HepG2 (cell line): ENCODE results near the gene ZBTB45. TPM values are rescaled to one million over a fixed set of nuclear protein-coding genes. Genes with fewer than 3 reads are reported as not detected.
A peak's percentile ranks its signal among the peaks of the same experiment; 100 is the strongest.

Experiments
- CENPT ChIP-seq: sonication (generic); formaldehyde crosslinking; IDR thresholded peaks from 2 replicates; pipeline ENCODE4 v1.8.0; 2022; ENCODE audit warnings: low read depth, mild to moderate bottlenecking, moderate library complexity, missing genetic modification reagents
- ELF4 ChIP-seq: sonication (generic); formaldehyde crosslinking; IDR thresholded peaks from 2 replicates; pipeline ENCODE4 v1.5.0; 2020; ENCODE audit warnings: missing genetic modification reagents, mild to moderate bottlenecking, moderate library complexity, borderline replicate concordance
- IKZF1 ChIP-seq: fragments of 450-650 bp; IDR thresholded peaks from 2 replicates; pipeline ENCODE4 v1.7.1; 2016
- MTA3 ChIP-seq: sonication (generic); formaldehyde crosslinking; IDR thresholded peaks from 2 replicates; pipeline ENCODE4 v1.4.0; 2020; ENCODE audit warnings: missing genetic modification reagents
- MYC ChIP-seq: sonication (generic); formaldehyde crosslinking; IDR thresholded peaks from 2 replicates; pipeline ENCODE4 v1.9.0; 2021; ENCODE audit warnings: missing genetic modification reagents, borderline replicate concordance
- PLRG1 ChIP-seq: fragments of 450-650 bp; conservative IDR thresholded peaks from 2 replicates; pipeline ENCODE4 v1.6.1; 2016
- TCF7L2 ChIP-seq: IDR thresholded peaks from 2 replicates; pipeline ENCODE4 v1.6.1; 2011; ENCODE audit warnings: mild to moderate bottlenecking, low read depth, low read length, moderate library complexity
- YEATS2 ChIP-seq: sonication (generic); formaldehyde crosslinking; IDR thresholded peaks from 2 replicates; pipeline ENCODE4 v1.4.0; 2020; ENCODE audit warnings: missing genetic modification reagents, borderline replicate concordance
- ZNF225 ChIP-seq: sonication (generic); formaldehyde crosslinking; IDR thresholded peaks from 2 replicates; pipeline ENCODE4 v1.4.0; 2020; ENCODE audit warnings: mild to moderate bottlenecking, missing genetic modification reagents
- ZNF30 ChIP-seq: sonication (generic); formaldehyde crosslinking; IDR thresholded peaks from 2 replicates; pipeline ENCODE4 v1.5.0; 2020; ENCODE audit warnings: mild to moderate bottlenecking, missing genetic modification reagents
- ZNF441 ChIP-seq: sonication (generic); formaldehyde crosslinking; IDR thresholded peaks from 2 replicates; pipeline ENCODE4 v1.7.0; 2021; ENCODE audit warnings: missing genetic modification reagents, borderline replicate concordance
- ZNF556 ChIP-seq: sonication (generic); formaldehyde crosslinking; IDR thresholded peaks from 2 replicates; pipeline ENCODE4 v1.4.0; 2020; ENCODE audit warnings: mild to moderate bottlenecking, missing genetic modification reagents, borderline replicate concordance
- ZNF614 ChIP-seq: IDR thresholded peaks from 2 replicates; pipeline ENCODE4 v1.6.1; 2018; ENCODE audit warnings: missing biosample characterization, missing genetic modification reagents, inconsistent platforms, borderline replicate concordance
- ZNF660 ChIP-seq: sonication (generic); formaldehyde crosslinking; IDR thresholded peaks from 2 replicates; pipeline ENCODE4 v1.5.1; 2020; ENCODE audit warnings: mild to moderate bottlenecking, low read depth, missing genetic modification reagents, borderline replicate concordance
- ZNF776 ChIP-seq: sonication (generic); formaldehyde crosslinking; IDR thresholded peaks from 2 replicates; pipeline ENCODE4 v1.4.0; 2020; ENCODE audit warnings: mild to moderate bottlenecking, missing genetic modification reagents
- ZSCAN9 ChIP-seq: IDR thresholded peaks from 2 replicates; pipeline ENCODE4 v1.6.1; 2016; ENCODE audit warnings: borderline replicate concordance
- polyA plus RNA-seq, 8 experiments: library from polyadenylated mRNA; depleted of rRNA in 3 of 8; stranded (reverse) in 7 of 8; unstranded in 1 of 8; fragments of >200 nt; fragmentation: Illumina TruSeq in 4 of 8; extraction: Trizol in 4 of 8; gene quantifications; 2 replicates each; pipeline versions ENCODE4 v1.2.1 to v1.2.3, GENCODE V29; 2011 to 2016; ENCODE audit warnings: low read depth in 4 of 8, missing spikeins in 1 of 8, mixed read lengths in 1 of 8; ENCODE audit not compliant: insufficient read depth in 1 of 8
- total RNA-seq, 5 experiments: library from RNA; depleted of rRNA; stranded (reverse); fragments of >200 nt; fragmentation: Illumina TruSeq; extraction: Trizol; gene quantifications; 2 replicates each; pipeline ENCODE4 v1.2.3, GENCODE V29; 2016; ENCODE audit warnings: low read depth in 1 of 5
- TF ChIP-seq, protein P1 (sequence below): sonication (generic); formaldehyde crosslinking; IDR thresholded peaks from 2 replicates; pipeline ENCODE4 v1.4.0; 2020; ENCODE audit warnings: missing genetic modification reagents, borderline replicate concordance
- TF ChIP-seq, protein P2 (sequence below): sonication (generic); formaldehyde crosslinking; IDR thresholded peaks from 2 replicates; pipeline ENCODE4 v1.8.1; 2023; ENCODE audit warnings: mild to moderate bottlenecking, moderate library complexity, missing genetic modification reagents
- TF ChIP-seq, protein P3 (sequence below): sonication (generic); formaldehyde crosslinking; IDR thresholded peaks from 2 replicates; pipeline ENCODE4 v1.4.0; 2020; ENCODE audit warnings: missing genetic modification reagents
- TF ChIP-seq, protein P4 (sequence below): IDR thresholded peaks from 2 replicates; pipeline ENCODE4 v1.6.1; 2012; ENCODE audit warnings: inconsistent platforms
- TF ChIP-seq, protein P5 (sequence below): IDR thresholded peaks from 2 replicates; pipeline ENCODE4 v1.6.1; 2016; ENCODE audit warnings: mild to moderate bottlenecking
- TF ChIP-seq, protein P6 (sequence below): sonication (generic); formaldehyde crosslinking; IDR thresholded peaks from 2 replicates; pipeline ENCODE4 v1.4.0; 2020; ENCODE audit warnings: missing genetic modification reagents

Gene ZBTB45
- total and polyA plus RNA-seq, 2 of the 13 experiments (the other 11 are each of a cell fraction or from before 2014, with no cell fraction given) = 3.0 to 3.7 TPM

DNA sequence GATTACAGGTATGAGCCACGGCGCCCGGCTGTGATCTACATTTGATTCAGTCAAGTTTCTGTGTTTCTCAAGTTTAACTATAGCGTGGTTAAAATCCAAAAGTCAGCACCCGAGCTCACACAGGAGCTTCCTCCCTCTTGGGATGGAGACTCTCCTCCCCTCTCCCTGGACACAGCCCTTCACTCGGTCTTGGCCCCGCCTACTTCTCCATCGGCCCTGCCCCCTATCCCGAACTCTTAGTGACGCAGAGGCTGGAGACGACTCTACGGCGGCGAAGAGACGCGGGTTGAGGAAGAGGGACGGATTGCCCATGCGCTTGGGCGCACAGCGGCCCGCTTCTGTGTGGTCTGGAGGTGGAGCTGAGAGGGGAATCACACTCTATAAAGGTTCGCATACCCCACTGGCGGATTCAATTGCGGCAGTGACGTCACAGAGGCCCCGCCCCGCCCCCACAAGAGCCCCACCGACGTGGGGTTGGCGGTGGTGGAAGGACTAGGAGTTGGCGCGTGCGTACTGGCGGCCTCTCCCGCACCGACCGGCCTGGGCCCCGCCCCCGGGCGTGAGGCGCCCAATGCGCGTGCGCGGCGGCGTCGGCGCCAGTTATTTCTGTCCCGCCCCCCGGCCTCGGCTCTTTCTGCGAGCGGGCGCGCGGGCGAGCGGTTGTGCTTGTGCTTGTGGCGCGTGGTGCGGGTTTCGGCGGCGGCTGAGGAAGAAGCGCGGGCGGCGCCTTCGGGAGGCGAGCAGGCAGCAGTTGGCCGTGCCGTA is 24.4 kb upstream of the ZBTB45 start, which contains the start of gene TRIM28 (continued):
- TF ChIP-seq ZNF614 (CRISPR knock-in tag) (peak; percentile 61; the same call in 1 of the 2 replicates), CENPT (CRISPR knock-in tag) (0 out of 2 replicates have a peak, but pooled peaks have one; percentile 39), ELF4 (CRISPR knock-in tag) (no peak), TCF7L2 (no peak), ZSCAN9 (CRISPR knock-in tag) (peak; percentile 20; the same call in 1 of the 2 replicates), ZNF556 (CRISPR knock-in tag) (peak; percentile 65), ZNF660 (CRISPR knock-in tag) (no peak), ZNF225 (CRISPR knock-in tag) (0 out of 2 replicates have a peak, but pooled peaks have one; percentile 39), MTA3 (no peak), ZNF441 (peak; percentile 87), ZNF30 (CRISPR knock-in tag) (no peak), PLRG1 (no peak), IKZF1 (no peak), YEATS2 (CRISPR knock-in tag) (peak; percentile 81; the same call in 1 of the 2 replicates), ZNF776 (CRISPR knock-in tag) (0 out of 2 replicates have a peak, but pooled peaks have one; percentile 68), MYC (CRISPR knock-in tag) (peak; percentile 87)
- TF ChIP-seq, protein P1, sequence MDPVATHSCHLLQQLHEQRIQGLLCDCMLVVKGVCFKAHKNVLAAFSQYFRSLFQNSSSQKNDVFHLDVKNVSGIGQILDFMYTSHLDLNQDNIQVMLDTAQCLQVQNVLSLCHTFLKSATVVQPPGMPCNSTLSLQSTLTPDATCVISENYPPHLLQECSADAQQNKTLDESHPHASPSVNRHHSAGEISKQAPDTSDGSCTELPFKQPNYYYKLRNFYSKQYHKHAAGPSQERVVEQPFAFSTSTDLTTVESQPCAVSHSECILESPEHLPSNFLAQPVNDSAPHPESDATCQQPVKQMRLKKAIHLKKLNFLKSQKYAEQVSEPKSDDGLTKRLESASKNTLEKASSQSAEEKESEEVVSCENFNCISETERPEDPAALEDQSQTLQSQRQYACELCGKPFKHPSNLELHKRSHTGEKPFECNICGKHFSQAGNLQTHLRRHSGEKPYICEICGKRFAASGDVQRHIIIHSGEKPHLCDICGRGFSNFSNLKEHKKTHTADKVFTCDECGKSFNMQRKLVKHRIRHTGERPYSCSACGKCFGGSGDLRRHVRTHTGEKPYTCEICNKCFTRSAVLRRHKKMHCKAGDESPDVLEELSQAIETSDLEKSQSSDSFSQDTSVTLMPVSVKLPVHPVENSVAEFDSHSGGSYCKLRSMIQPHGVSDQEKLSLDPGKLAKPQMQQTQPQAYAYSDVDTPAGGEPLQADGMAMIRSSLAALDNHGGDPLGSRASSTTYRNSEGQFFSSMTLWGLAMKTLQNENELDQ (CRISPR knock-in tag) = no peak
- TF ChIP-seq, protein P2, sequence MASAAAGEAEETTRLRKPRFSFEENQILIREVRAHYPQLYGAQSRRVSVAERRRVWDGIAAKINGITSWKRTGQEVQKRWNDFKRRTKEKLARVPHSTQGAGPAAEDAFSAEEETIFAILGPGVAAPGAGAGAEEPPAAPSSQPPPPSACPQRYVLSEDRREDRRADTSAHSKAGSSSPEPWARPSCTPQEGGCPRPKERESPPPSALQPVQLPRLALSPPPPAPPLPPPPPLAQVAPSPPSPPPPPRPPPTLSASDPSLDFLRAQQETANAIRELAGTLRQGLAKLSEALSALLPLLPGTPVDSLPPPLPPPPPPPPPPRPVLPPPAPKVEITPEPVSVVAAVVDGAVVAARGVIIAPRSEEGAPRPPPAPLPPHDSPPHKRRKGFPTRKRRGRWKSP (CRISPR knock-in tag) = 0 out of 2 replicates have a peak, but pooled peaks have one; percentile 58
- TF ChIP-seq, protein P3, sequence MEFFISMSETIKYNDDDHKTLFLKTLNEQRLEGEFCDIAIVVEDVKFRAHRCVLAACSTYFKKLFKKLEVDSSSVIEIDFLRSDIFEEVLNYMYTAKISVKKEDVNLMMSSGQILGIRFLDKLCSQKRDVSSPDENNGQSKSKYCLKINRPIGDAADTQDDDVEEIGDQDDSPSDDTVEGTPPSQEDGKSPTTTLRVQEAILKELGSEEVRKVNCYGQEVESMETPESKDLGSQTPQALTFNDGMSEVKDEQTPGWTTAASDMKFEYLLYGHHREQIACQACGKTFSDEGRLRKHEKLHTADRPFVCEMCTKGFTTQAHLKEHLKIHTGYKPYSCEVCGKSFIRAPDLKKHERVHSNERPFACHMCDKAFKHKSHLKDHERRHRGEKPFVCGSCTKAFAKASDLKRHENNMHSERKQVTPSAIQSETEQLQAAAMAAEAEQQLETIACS (CRISPR knock-in tag) = peak; percentile 66; the same call in 1 of the 2 replicates
- TF ChIP-seq, protein P4, sequence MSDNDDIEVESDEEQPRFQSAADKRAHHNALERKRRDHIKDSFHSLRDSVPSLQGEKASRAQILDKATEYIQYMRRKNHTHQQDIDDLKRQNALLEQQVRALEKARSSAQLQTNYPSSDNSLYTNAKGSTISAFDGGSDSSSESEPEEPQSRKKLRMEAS = peak; percentile 78
- TF ChIP-seq, protein P5, sequence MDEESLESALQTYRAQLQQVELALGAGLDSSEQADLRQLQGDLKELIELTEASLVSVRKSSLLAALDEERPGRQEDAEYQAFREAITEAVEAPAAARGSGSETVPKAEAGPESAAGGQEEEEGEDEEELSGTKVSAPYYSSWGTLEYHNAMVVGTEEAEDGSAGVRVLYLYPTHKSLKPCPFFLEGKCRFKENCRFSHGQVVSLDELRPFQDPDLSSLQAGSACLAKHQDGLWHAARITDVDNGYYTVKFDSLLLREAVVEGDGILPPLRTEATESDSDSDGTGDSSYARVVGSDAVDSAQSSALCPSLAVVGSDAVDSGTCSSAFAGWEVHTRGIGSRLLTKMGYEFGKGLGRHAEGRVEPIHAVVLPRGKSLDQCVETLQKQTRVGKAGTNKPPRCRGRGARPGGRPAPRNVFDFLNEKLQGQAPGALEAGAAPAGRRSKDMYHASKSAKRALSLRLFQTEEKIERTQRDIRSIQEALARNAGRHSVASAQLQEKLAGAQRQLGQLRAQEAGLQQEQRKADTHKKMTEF (CRISPR knock-in tag) = peak; percentile 75
- TF ChIP-seq, protein P6, sequence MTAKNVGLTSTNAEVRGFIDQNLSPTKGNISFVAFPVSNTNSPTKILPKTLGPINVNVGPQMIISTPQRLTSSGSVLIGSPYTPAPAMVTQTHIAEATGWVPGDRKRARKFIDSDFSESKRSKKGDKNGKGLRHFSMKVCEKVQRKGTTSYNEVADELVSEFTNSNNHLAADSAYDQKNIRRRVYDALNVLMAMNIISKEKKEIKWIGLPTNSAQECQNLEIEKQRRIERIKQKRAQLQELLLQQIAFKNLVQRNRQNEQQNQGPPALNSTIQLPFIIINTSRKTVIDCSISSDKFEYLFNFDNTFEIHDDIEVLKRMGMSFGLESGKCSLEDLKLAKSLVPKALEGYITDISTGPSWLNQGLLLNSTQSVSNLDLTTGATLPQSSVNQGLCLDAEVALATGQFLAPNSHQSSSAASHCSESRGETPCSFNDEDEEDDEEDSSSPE (CRISPR knock-in tag) = peak; percentile 80
